ENCODE measurements around the gene MAMSTR. TPM values are rescaled to one million over a fixed set of nuclear protein-coding genes. Genes with fewer than 3 reads are reported as not detected.

The MAMSTR gene
- under 1 TPM in 1 of 4 donors, not detected in 3; 0.51 TPM for total RNA-seq

GRCh38 chr19:48719263-48720171 is at the start of gene MAMSTR:
MAMSTR (minus strand) TSS chr19:48719725; CDS start chr19:48719031, 694 bp downstream.
- TF ChIP-seq CTCF (IDR thresholded peaks at IDR 0.05; ENCODE audit: low read depth), result no peak

- TF ChIP-seq CTCF (IDR thresholded peaks at IDR 0.05; ENCODE audit: low read depth), result no peak
These were observed 49.6 kb upstream of the MAMSTR start for GRCh38 chr19:48768994-48769713.

GRCh38 chr19:48760504-48761205 is 41.1 kb upstream of the MAMSTR start:
- no peak for TF ChIP-seq CTCF (IDR thresholded peaks at IDR 0.05; ENCODE audit: low read depth)

- TF ChIP-seq CTCF (IDR thresholded peaks at IDR 0.05; ENCODE audit: low read depth), result no peak
These were observed 38.2 kb upstream of the MAMSTR start for GRCh38 chr19:48757741-48758144.

GRCh38 chr19:48757089-48757675 is 37.7 kb upstream of the MAMSTR start:
- no peak for TF ChIP-seq CTCF (IDR thresholded peaks at IDR 0.05; ENCODE audit: low read depth)

- no peak for TF ChIP-seq CTCF (IDR thresholded peaks at IDR 0.05; ENCODE audit: low read depth)
These were observed 37.2 kb upstream of the MAMSTR start for GRCh38 chr19:48756686-48757085.
